ENCODE measurements around the gene MBD3.
"Not testable (repeated sequence)": the region's sequence is repeated elsewhere in the genome, so short reads cannot be mapped to it uniquely, and the experiment has no call there.

MBD3 gene

DNA sequence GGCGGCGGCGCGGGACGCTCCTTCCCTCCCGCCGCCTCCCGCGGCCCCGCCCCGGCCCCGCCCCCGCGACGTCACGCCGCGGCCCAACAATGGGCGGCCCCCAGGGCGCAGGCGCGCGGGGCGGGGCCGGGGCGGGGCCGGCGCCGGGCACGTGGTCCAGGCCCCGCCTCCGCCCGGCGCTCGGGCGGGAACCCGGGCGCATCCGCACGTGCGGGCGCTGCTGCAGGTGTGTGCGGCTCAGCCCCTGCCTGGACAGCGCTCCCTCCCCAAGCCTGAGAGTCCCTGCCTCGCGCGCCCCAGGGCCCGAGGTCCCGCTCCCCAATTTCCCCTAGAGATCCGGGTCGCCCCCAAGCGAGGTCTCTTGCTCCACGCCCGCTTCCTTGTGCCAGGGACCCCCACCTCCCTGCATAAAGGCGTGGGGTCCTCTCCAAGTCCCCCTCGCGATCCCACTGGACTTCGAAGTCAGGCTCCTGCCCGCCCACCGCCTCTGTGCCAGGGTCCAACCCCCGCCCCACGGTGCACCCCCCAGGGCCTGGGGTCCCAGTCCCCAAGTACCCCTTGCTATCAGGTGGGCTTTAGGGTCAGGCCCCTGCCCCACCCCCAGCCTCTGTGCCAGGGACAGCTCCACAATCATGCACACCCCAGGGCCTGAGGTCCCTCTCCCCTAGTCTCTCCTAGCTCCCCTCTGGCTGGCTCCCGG, 24.2 kb downstream of the MBD3 start, which contains the start of gene MEX3D:
Gene MEX3D (minus strand): TSS at position 6 of the 700 bp plus-strand sequence. CDS start 267 bp downstream, outside the sequence.
- DNase-seq, result peak in 1 of 2 experiments; percentile 74

DNA sequence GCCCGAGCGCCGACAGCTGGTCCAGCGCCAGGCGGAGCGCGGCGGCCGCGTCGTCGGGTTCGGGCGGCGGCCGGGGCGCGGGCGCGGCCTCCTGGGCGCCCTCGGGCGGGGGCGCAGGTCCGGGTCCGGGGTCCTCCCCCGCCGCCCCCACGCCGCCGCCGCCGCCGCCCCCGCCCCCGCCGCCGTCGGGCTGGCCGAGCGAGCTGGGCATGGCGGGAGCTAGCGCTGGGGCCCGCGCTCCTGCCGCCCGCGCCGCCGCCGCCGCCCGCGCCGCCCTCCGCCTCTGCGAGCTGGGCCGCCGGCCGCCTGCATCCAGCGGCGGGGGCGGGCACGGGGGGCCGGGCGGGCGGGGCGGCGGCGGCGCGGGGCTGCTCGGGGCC, 24.8 kb downstream of the MBD3 start:
- DNase-seq, result no peak

DNA sequence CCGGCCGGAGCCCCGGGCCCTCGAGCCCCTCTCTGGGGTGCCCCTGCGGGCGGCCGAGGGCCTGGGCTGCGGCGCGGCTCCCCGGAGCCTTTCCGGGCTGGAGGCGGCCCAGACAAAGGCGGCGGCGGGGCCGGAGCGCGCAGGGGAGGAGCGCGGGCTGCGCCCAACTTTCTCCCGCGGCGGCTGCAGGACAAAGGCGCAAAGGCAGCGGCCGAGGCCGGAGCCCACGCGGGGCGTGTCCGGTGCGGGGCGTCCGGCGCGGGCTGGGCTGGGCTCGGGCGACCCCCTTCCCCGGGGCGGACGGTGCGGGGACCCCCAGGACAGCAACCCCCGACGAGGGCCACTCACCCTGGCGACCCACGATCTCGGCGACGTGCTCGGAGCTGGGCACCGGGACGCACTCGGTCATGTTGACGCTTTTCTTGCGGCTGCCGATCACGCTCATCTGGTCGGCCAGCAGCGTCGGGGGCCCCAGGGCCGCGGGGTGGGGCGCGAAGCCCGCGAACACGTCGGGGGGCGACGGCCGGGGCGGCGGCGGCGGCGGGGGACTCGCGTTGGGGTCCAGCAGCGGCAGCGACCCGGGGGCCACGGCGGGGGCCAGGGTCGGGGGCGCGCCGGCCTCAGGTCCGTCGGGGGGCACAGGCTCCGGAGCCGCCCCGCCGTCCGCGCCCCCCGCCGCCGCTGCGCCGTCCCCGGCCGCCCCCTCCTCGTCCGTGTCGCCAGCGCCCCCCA, 25.4 kb downstream of the MBD3 start:
- peak in 1 of 2 experiments; percentile 26 for DNase-seq

DNA sequence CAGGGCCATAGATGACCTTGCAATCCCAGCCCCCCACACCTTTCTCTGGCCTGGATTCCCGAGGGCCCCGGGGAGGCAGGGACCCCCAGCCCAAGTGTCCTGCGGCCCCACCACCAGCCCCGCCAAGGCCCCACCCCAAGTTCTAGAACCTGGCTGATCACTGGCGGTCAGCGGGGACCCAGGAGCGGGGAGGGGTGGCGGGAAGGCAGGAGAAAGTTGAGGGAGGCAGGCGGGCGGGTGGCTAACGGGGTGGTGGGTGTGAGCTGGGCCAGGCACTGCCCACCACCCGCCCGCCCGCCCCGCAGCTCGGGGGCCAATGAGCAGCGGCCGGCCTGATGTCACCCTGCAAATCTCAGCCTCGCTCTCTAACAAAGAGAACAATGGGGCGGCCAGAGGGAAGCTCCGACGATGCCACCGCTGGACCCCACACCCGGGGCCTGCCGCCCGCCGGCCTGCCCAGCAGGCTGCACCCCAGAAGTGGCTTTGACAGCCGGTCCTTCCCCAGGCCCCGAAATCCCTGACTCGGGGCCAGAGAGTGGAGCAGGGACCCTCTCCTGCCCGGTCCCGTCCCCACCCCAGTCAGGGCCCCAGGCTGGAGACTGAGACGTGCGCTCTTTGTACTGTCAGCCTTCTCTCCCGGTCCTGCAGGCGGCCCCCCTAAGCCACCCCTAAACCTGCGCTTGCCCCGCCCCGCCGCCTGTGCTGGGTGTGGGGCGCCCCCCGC, 26.1 kb downstream of the MBD3 start:
- no peak for DNase-seq

DNA sequence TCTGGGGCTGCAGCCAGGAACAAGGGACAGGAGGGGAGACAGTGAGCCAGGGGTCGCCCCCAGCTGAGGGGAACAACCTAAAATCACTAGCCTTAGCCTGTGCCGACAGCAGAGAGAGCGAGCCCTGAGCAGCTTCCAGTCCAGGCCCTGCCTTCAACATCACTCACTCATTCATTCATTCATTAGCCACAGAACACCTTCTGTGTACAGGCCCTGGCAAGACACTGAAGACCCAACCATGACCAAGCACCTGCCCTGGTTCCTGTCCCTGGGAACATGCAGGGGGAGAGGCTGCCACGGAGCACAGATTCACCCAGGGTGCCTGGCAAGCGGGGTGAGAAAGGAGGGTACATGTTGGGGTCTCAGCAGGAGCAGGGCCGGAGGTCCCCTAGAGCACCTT, 29.4 kb downstream of the MBD3 start:
- DNase-seq, result no peak

DNA sequence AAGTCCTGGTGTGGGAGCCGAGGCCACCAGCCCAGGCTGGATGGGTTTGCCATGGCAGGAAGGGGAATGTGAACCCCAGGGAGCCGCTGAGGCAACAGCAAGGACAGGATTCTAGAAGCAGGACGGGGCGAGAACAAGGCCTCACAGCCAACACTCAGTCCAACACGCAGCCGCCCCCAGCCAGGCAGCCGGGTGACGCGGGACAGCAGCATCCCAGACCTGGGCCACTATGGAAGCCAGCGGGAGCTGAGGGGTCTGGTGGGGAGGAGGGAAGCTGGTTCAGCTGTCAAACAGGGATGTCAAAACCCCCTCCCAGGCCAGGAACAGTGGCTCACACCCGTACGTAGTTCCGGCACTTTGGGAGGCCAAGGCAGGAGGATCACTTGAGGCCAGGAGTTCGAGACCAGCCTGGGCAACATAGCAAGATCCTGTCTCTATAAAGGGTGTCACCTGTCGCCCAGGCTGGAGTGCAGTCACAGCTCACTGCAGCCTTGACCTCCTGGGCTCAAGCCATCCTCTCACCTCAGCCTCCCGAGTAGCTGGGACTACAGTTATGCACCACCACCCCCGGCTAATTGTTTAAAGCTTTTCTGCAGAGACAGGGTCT, 31.3 kb downstream of the MBD3 start:
- DNase-seq, result no peak

DNA sequence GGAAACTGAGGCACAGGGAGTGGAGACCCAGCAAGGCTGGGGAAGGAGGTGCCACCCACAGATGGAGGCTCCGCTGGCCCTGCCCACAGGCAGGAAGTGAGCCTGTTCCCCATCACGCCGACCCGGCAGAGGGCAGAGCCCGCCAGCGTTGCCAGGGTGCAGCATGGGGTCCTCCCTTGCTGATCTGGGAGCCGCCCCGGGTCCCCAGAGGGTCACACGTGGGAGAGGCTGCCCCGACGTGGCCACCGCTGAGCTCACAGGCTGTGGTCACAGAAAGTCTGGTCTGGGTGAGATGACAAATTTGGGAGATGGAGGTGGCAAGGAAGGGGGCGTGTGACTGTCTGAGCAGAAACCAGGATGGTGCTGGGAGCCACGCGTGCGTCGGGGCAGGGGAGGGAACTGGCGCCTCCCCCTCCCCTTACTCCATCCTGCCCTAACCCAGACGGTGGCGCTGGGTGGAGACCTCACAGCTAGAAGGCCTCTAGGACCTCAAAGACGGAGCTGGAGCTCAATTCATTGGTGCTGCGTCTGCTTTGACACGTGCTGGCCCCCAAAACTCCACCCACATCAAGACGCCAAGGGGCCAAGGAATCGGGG, 32.3 kb downstream of the MBD3 start:
- DNase-seq, result no peak

DNA sequence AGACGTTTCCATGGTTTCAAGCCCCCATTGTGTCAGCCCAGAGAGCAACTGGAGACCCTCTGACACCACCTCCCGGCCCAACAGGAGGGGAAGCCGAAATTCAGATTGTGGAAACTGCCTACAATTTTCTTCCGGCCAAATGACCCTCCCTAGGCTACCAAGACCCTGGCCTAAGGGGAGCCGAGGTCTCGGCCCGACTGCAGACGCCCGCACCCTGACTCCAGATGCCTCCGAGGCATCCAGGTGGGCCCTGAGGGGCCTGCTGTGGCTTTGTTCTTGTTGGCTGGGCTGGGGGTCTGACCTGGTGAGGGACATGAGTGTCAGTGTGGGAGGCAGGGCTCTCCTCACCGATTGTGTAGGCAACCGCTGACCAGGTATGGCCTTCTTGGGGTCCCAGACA, 34.1 kb downstream of the MBD3 start:
- DNase-seq, result no peak

DNA sequence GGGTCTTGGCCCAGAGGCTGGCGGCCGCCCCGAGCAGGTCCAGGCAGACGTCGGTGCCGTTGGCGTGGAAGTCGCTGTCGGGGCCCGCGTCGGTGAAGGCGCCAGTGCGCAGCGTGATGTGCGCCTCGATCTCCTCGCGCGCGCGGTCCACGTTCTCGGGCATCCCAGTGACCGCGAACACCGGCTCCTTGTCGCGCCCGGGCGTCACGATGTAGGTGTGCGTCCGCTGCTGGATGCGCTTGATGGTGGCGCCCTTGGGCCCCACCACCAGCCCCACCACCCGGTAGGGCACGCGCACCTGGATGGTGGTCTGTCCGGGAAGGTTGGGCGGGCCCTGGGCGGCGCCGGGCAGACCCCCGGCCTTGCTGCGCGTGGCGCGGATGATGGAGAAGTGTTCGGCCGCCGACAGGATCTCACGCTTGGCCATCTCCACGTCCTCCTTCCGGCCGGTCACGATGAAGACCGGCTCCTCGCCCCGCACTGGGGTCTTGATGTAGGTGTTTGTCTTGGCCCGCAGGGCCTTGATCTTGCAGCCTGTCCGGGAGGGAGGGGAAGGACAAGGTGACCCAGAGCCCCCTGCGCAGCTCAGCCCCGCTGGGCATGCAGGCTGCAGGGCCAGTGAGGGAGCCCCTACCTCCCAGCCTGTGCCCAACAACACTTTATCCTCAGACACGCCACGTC, 36.1 kb downstream of the MBD3 start:
- DNase-seq, result no peak

DNA sequence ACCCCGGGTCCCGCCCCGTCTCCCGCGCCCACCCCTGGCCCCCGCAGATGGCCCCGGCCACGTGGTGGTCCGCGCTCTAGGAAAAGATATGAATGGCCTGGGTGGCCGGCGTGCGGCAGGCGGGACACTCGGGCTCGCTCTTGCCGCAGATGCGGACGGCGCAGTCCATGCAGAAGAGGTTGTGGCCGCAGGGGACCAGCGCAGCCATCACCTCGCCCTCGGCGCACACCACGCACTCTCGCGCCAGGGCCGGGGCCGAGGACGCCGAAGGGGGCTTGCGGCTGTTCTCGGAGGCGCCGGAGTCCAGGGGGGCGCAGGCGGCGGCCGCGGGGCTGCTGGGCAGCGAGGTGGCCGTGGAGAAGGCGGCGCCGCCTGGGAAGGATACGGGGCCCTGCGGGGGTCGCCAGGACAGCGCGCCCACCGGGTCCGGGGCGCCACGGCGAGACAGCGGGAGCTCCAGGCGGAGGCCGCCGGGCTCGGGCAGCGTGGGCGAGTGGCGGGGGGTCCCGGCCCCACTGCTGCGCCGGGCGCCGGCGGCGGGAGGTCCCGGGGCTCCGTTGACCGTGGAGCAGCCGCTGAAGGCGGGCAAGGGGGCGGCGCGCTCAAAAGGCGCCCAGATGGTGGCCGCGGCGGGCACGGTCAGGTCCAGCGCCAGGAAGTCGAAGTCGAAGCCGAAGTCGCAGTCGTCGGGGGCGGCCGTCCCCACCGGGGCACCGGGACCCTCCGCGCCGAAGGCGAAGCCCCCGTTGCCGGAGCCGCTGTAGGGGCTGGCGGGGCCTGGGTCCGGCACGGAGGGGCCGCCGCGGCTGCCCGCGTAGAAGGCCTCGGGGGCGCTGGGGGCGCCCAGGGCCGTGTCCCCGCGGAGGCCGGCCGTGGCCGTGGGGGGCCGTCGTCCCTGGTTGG, 36.9 kb downstream of the MBD3 start:
- no peak for DNase-seq

DNA sequence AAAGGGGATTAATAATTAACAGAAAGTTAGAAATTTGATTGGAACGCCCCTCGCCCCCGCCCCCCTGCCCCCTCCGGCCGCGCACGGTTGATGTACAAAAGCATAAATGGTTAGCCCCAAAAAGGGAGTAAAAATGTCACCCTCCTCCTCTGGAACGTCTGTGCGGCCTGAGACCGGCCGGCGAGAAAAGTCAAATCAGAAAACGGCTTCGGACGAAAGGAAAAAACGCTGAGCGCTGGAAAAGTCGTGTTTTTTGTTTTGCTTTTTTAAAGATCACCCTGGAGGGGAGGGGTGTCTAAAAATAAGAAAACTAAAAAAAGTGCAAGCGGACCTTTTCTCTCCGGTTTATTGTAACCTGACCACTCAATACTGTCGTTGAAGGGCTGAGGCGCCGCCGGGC, 37.7 kb downstream of the MBD3 start:
- DNase-seq, result no peak

DNA sequence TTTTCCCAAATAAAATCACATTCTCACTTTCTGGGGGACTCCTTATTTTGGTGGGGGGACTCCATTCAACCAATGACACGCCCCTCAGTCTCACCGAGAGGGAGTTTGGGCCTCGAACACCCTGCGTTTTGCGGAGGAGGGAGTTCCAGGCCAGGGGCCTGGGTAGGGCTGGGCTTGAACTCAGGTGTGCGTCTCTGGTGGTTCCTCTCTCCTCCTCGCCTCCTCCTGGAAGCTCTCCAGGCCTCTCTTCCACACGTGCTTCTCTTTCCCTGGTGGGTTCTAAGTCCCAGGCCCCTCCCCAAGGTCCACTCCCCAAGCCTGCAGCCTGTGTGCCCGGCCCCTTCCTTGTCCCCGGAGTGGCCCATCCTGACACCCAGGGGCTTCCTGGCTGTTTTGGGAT, 39.2 kb downstream of the MBD3 start:
- no peak for DNase-seq

DNA sequence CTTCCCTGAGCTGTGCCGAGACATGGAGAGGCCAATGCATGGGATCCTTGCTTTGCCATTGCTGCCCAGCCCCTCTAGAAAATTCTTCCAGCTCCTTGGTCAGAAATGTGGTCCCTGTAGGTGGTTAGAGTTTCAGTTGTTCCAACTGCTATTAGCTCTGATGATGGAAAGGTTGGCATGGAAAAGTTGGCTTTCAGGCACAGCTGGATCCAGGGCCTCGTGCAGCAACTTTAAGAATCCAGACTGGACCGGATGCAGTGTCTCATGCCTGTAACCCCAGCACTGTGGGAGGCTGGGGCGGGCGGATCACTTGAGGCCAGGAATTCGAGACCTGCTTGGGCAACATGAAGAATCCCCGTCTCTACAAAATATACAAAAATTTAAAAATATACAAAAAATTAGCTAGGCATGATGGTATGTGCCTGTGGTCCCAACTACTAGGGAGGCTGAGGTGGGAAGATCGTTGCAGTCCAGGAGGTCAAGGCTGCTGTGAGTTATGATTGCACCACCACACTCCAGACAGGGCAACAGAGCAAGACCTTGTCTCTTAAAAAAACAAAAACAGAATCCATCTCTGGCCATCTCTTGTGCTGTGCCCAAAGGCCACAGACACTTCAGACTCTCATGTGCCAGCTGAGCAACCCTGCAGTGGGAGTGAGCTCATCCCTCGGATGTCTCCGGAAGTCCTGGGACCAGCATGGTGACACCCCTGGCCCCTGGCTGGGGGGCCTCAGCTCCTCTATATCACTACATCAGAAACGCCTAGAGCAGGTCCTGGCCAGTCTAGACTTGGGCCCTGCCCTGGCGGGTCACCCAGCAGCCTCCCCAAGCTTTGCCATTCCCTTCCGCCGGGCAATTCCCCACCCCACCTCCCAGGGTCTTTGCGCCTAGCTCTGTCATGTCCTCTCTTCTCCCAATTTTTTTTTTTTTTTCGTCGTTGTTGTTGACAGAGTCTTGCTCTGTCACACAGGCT, 41.3 kb downstream of the MBD3 start:
- no peak for DNase-seq

DNA sequence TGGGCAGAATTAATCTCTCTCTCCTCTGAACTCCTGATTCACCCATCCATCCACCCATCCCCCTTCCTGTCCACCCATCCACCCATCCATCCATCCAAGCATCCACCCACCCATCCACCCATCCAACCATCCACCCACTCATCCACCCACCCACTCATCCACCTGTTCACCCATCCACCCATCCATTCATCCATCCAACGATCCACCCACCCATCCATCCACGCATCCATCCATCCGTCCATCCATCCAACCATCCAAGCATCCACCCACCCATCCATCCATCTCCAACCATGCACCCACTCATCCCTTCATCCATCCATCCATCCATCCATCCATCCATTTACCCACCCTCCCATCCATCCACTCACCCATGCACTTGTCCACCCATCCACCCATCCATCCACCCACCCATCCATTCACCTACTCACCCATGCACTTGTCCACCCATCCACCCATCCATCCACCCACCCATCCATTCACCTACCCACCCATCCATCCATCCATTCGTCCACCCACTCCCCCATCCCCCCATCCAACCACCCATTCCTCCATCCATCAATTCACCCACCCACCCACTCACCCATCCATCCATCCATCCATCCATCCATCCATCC, 43.2 kb downstream of the MBD3 start:
- DNase-seq, result no peak

DNA sequence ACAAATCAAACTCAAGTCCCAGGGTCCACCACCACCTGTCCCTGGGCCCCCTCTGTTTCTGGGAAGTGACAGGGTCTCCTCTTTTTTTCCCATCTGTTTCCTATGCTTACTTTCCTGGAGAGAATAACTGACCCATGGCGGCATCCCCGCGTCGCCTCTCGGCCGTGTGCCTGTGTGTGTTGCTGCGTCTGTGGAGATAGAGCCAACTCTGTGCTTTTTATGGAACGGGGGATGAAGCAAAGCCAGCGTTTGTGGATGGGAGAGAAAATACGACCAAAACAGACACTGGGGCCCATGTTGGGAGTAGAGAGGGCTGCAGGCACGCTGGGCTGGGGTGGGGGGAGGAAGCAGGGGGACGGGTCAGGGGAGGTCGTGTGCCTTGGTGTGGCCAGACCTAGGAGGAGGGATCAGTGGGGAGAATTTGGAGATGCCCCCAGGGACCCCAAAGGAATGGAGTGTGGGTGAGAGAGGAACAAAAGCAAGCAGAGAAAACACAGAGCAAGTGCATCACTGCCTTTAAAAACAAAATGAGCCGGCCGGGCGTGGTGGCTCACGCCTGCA, 52.2 kb downstream of the MBD3 start:
- no peak for DNase-seq

DNA sequence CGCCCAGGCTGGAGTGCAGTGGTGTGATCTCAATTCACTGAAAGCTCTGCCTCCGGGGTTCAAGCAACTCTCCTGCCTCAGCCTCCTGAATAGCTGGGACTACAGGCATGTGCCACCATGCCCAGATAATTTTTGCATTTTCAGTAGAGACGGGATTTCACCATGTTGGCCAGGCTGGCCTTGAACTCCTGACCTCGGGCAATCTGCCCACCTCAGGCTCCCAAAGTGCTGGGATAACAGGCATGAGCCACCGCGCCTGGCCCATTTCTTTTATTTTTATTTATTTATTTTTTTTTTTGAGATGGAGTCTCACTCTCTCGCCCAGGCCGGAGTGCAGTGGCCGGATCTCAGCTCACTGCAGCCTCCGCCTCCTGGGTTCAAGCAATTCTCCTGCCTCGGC, 52.9 kb downstream of the MBD3 start:
- not testable (repeated sequence) for DNase-seq

DNA sequence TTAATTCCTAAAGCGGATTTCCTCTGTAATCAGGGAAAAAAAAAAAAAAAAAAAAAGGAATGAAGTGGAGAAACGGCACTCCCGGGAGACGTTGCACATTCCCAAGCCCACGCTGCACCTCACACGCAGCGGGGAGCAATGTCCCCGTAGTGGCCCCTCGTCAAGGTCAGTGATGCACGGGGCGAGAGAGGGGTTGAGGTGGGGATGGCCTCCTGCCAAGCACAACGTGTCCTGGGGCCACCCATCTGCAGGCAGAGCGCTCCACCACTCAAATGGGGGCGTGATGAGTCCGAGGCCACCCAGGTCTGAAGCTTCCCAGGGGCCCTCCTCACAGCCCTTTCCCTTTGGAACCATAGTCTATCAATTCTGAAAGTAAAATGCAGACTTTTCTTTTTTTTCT, 53.7 kb downstream of the MBD3 start:
- no peak for DNase-seq

DNA sequence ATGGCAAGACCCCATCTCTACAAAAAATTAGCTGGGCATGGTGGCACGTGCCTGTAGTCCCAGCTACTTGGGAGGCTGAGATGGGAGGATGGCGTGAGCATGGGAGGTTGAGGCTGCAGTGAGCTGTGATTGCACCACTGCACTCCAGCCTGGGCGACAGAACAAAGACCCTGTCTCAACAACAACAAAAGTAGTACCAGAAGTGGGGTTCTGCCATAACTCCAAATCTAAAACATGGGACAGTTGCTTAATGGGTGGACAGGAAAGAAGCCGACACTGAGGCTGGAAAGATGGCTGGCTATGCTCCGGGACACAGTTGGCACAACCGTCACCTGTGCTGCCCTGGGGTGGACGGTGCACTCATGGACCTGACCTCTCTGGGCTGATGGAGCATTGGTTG, 57.0 kb downstream of the MBD3 start:
- DNase-seq, result not testable (repeated sequence)

DNA sequence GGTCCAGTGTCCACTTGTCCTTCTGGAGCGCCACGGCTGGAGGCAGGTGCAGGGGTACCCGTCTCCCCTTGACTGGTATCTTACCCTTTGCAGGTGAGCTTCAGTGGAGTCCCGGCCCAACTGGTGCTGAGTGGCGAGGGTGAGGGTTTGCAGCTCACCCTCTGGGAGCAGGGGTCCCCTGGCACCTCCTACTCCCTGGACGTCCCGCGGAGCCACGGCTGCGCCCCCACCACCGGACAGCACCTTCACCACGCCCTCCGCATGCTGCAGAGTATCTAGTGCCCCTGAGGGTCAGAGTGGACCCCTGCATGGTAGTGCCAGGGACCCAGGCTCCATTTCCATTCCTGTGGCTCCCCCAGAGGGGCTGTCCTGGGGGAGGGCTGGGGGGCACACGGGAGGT, 57.7 kb downstream of the MBD3 start:
- DNase-seq, result no peak

Data from NCI-H526 (cell line).